Endothelial cell (in vitro differentiated cells): ENCODE data around the gene CAMTA1. TPM values are rescaled to one million over a fixed set of nuclear protein-coding genes. Genes with fewer than 3 reads are reported as not detected.

Source experiments
- DNase-seq: peaks from one replicate; pipeline ENCODE4 v3.0.0; 2021; ENCODE audit warnings: low spot score
- H3K27ac Mint-ChIP-seq: one replicate; pipeline ENCODE4 v1.8.0; 2021; ENCODE audit warnings: mixed read lengths, inconsistent platforms; ENCODE audit not compliant: unreplicated experiment
- H3K27me3 Mint-ChIP-seq: one replicate; pipeline ENCODE4 v1.8.0; 2021; ENCODE audit warnings: mild to moderate bottlenecking, moderate library complexity, mixed read lengths, inconsistent platforms; ENCODE audit not compliant: unreplicated experiment
- H3K36me3 Mint-ChIP-seq: one replicate; pipeline ENCODE4 v1.8.0; 2021; ENCODE audit warnings: mild to moderate bottlenecking, low read depth, mixed read lengths, inconsistent platforms; ENCODE audit not compliant: unreplicated experiment
- H3K4me1 Mint-ChIP-seq: one replicate; pipeline ENCODE4 v1.8.0; 2021; ENCODE audit warnings: mild to moderate bottlenecking, mixed read lengths, inconsistent platforms; ENCODE audit not compliant: unreplicated experiment
- H3K4me3 Mint-ChIP-seq: one replicate; pipeline ENCODE4 v1.8.0; 2021; ENCODE audit warnings: mild to moderate bottlenecking, mixed read lengths, inconsistent platforms; ENCODE audit not compliant: unreplicated experiment
- H3K9me3 Mint-ChIP-seq: one replicate; pipeline ENCODE4 v1.8.0; 2021; ENCODE audit warnings: mixed read lengths, inconsistent platforms; ENCODE audit not compliant: unreplicated experiment
- CTCF ChIP-seq: fragments of 200-600 bp; sonication (generic); IDR thresholded peaks from one replicate; pipeline ENCODE4 v1.5.0; 2021; ENCODE audit warnings: antibody characterized with exemption; ENCODE audit not compliant: unreplicated experiment
- total RNA-seq: library from RNA; stranded (reverse); fragmentation: NEBNext Ultra II Directional; extraction: Animal tissue kit (Norgen Biotek cat#: 25700); gene quantifications from one replicate; pipeline ENCODE4 v1.2.1, GENCODE V29; 2021; ENCODE audit not compliant: unreplicated experiment

The CAMTA1 gene
- total RNA-seq, 1 donor from 2014 or later, result 87.3 TPM

DNA sequence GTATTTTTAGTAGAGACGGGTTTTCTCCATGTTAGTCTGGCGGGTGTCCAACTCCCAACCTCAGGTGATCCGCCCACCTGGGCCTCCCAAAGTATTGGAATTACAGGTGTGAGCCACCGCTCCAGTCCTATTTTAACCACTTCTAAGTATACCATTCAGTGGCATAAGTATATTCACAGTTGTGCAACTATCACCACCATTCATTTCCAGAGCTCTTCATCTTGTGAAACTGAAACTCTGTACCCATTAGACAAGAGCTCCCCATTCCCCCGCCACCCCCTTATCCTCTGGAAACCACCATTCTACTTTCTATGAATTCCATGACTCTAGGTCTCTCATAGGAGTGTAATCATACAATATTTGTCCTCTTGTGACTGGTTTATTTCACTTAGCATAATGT lies 40.2 kb upstream of the CAMTA1 start:
- H3K4me3 Mint-ChIP-seq, result no peak overlapping the region
- DNase-seq, result no peak
- H3K36me3 Mint-ChIP-seq, result no peaks in the 10 kb centered on the region
- no peak for TF ChIP-seq CTCF
- no peak overlapping the region for H3K27ac Mint-ChIP-seq
- H3K4me1 Mint-ChIP-seq, result no peaks in the 10 kb centered on the region
- no peaks in the 10 kb centered on the region for H3K27me3 Mint-ChIP-seq
- H3K9me3 Mint-ChIP-seq, result no peaks in the 10 kb centered on the region

- H3K27me3 Mint-ChIP-seq, result no peaks in the 10 kb centered on the region
- H3K9me3 Mint-ChIP-seq, result no peaks in the 10 kb centered on the region
- no peaks in the 10 kb centered on the region for H3K36me3 Mint-ChIP-seq
Observed at GRCh38 chr1:6747674-6748073, 37.6 kb upstream of the CAMTA1 start.

DNA sequence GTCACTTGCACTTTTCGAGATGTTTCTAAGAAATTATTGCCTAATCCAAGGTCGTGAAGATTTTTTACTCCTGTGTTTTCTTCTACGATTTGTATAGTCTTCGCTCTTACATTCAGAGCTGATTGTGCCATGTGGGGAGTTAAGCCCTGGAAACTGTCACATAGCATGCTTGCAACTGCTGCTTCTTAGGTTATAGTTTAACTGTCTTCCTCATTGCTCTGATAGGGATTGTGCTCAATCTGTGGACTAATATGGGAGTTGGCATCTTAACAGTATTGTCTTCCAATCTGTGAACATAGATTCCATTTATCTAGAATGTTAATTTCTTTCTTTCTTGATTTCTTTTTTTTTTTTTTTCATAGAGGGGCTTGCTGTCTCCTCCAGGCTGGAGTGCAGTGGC lies 34.8 kb upstream of the CAMTA1 start:
- Mint-ChIP-seq H3K27ac (no peak overlapping the region), H3K4me1 (no peaks in the 10 kb centered on the region), H3K36me3 (no peaks in the 10 kb centered on the region), H3K27me3 (no peaks in the 10 kb centered on the region), H3K4me3 (no peak overlapping the region), H3K9me3 (no peaks in the 10 kb centered on the region)
- no peak for DNase-seq
- TF ChIP-seq CTCF, result no peak

More at GRCh38 chr1:6747674-6748073, 37.6 kb upstream of the CAMTA1 start:
- no peak for TF ChIP-seq CTCF
- DNase-seq, result no peak
- Mint-ChIP-seq H3K27ac (no peak overlapping the region), H3K4me1 (no peaks in the 10 kb centered on the region), H3K4me3 (no peak overlapping the region)

DNA sequence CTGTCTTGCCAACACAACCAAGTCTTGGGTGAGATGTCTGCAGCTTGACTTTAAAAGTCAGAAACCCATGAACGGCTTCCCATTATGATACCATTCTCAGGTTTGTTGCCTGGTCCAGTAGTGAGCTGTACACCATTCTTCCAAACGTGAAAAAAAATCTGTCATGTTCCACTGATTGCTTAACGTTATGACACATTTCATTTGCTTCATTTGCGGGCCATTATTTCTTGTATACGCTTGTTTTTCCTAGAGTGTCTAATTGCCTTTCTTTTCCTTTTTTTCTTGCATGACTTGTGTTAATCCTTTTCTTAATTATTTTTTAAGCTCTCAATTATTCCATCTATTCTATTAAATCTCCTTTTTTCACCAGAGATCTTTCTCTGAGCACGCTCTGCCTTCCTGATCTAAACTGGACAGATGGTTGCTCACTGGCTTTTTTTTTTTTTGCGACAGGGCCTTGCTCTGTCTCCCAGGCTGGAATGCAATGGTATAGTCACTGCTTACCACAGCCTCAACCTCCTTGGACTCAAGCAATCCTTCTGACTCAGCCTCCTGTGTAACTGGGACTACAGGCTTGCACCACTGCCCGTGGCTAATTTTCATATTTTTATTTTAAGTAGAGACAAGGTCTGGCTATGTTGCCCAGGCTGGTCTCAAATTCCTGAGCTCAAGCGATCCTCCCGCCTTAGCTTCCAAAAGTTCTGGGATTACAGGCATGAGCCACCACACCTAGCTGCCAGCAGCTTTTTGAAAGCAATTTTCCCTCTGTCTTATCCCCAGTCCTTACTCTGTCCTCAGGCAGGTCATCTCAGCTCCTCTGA lies 31.7 kb upstream of the CAMTA1 start:
- Mint-ChIP-seq H3K4me1 (no peaks in the 10 kb centered on the region), H3K27ac (no peak overlapping the region), H3K27me3 (no peaks in the 10 kb centered on the region), H3K36me3 (no peaks in the 10 kb centered on the region), H3K9me3 (no peaks in the 10 kb centered on the region), H3K4me3 (no peak overlapping the region)
- no peak for DNase-seq
- no peak for TF ChIP-seq CTCF

- Mint-ChIP-seq H3K36me3 (no peaks in the 10 kb centered on the region), H3K27me3 (peaks cover 1% of the 10 kb centered on the region), H3K4me1 (no peaks in the 10 kb centered on the region), H3K9me3 (no peaks in the 10 kb centered on the region), H3K27ac (no peak overlapping the region), H3K4me3 (no peak overlapping the region)
- no peak for TF ChIP-seq CTCF
- DNase-seq, result no peak
Observed at GRCh38 chr1:6756457-6756856, 28.8 kb upstream of the CAMTA1 start.
